ENCODE data around the gene RPRML.
"Not testable (repeated sequence)": the region's sequence is repeated elsewhere in the genome, so short reads cannot be mapped to it uniquely, and the experiment has no call there.

- not testable (repeated sequence) for TF ChIP-seq CTCF (IDR thresholded peaks at IDR 0.05 in 8 of 11, conservative IDR thresholded peaks at IDR 0.05 in 3 of 11); POLR2AphosphoS5 (IDR thresholded peaks at IDR 0.05); POLR2A (IDR thresholded peaks at IDR 0.05)
Observed at GRCh38 chr17:47003864-47004263, 24.8 kb upstream of the RPRML start.

Measured in spleen (tissue), 7 donors.